GM20000 (cell line): ENCODE results near the gene CNPY4.

Experiments used
- DNase-seq: peaks from one replicate; pipeline ENCODE4 v3.0.0; 2012; ENCODE audit warnings: low spot score
- TF ChIP-seq, protein P1 (sequence below): IDR thresholded peaks from 2 replicates; pipeline ENCODE4 v1.5.1; 2012; ENCODE audit warnings: mild to moderate bottlenecking, control low read depth; ENCODE audit errors: extremely low read depth, missing control alignments

The CNPY4 gene

DNA sequence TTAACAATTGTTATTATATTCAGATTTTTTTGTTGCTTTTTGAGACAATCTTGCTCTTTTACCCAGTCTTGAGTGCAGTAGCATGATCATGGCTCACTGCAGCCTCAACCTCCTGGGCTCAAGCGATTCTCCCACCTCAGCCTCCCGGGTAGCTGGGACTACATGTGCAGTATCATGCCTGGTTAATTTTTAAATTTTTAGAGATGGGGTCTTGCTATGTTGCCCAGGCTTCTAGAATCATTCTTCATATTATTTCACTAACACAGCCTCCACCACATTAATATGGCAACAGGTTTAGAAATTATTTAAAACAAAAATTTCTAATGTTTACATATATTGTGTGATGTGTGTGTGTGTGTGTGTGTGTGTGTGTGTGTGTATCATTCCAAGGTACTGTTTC lies 27.8 kb downstream of the CNPY4 start:
- TF ChIP-seq, protein P1, sequence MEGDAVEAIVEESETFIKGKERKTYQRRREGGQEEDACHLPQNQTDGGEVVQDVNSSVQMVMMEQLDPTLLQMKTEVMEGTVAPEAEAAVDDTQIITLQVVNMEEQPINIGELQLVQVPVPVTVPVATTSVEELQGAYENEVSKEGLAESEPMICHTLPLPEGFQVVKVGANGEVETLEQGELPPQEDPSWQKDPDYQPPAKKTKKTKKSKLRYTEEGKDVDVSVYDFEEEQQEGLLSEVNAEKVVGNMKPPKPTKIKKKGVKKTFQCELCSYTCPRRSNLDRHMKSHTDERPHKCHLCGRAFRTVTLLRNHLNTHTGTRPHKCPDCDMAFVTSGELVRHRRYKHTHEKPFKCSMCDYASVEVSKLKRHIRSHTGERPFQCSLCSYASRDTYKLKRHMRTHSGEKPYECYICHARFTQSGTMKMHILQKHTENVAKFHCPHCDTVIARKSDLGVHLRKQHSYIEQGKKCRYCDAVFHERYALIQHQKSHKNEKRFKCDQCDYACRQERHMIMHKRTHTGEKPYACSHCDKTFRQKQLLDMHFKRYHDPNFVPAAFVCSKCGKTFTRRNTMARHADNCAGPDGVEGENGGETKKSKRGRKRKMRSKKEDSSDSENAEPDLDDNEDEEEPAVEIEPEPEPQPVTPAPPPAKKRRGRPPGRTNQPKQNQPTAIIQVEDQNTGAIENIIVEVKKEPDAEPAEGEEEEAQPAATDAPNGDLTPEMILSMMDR, result no peak
- no peak for DNase-seq

DNA sequence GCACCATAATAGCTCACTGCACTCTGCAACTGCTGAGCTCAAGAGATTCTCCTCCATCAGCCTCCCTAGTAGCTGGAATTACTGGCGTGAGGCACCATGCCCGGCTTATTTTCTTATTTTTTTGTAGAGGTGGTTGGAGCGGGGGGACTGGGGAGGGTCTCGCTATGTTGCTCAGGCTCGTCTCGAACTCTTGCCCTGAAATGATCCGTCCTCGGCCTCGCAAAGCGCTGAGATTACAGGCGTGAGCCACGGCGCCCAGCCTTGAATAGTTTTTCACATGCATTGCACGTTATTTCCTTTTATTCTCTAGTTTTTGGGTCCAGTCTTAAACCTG lies 28.8 kb downstream of the CNPY4 start:
- TF ChIP-seq, protein P1, result no peak
- no peak for DNase-seq

DNA sequence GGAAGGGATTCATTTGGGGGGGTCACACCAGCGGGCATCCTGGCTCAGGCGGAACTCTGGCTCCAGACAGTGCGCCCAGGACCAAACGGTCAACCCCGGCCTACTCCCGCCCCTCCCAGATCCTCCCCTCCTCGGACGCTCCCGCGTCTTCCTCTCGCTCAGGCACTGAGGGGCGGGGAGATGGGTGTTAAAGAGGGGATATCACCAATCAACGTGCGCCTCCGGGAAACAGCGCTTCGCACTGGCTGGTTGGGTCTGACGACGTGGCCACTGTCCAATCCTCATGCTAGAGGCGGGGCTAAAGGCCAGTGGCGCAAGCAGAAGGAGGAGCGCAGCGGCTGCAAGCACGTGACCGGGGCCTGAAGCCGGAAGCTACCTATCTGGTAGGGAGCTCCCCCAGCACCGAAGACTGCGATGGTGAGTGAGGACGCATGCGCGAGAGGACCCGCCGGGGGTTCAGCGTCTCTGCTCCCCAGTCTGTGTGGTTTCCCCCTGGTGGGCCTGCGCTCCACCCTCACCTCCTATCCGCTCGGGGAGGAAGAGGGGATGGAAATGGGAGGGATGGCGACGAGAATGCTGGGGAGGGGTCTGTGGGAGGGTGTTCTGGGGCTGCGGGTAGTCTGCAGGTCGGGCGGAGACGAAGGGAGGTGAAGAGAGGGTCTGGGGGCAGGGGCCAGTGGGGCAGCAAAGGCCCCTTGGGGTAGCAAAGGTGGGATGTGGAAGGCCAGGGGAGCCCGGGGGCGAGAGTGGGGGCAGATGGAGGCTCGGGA lies 29.3 kb downstream of the CNPY4 start, which contains the start of gene LAMTOR4:
Gene LAMTOR4, plus strand, starts transcription at position 360 of the 770 bp plus-strand sequence. Its CDS starts 55 bp downstream, at position 415.
- TF ChIP-seq, protein P1, result no peak
- peak; percentile 96 for DNase-seq

DNA sequence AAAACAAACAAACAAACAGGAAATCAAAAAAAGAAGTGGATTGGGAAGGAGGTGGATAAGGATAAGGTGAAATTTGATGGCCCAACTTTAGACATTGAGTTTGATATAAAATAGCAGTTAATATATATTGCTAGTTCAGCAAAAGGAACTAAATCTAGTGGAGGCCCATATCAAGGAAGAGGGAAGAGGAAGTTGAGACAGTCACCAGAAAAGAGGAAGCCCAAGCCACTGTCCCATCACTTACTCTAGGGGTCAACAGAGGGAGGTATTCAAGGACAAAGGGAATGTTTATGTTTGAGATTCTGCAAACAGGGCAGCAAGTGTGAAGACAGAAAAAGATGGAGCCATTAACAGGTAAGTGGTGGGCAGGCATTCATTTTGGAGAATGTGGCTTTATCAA lies 33.0 kb downstream of the CNPY4 start:
- peak; percentile 7 for DNase-seq
- TF ChIP-seq, protein P1, result no peak

DNA sequence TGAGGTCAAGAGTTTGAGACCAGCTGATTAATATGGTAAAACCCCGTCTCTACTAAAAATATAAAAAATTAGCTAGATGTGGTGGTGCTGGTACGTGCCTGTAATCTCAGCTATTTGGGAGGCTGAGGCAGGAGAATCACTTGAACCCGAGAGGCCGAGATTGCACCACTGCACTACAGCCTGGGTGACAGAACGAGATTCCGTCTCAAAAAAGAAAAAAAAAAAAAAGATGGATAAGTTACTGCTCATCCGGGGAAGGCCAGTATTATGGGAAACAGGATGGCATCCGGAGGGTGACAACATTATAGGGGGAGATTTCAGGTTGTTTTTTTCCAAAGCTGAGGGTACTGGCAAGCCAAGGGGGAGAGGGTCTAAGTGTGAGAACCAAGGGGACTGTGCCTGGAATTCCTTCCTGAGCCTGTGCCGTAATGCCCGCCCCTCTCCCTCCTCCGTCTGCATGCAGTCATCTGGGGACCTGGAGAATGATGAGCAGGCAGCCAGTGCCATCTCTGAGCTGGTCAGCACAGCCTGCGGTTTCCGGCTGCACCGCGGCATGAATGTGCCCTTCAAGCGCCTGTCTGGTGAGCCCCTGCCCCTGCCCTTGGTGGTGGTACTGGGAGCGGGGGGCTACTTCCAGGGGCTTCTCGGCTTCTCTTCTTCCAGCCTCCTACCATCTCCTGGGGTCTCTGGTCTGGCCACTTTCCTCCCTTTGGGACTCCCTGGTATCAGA lies 33.7 kb downstream of the CNPY4 start:
- TF ChIP-seq, protein P1, result no peak
- DNase-seq, result no peak

DNA sequence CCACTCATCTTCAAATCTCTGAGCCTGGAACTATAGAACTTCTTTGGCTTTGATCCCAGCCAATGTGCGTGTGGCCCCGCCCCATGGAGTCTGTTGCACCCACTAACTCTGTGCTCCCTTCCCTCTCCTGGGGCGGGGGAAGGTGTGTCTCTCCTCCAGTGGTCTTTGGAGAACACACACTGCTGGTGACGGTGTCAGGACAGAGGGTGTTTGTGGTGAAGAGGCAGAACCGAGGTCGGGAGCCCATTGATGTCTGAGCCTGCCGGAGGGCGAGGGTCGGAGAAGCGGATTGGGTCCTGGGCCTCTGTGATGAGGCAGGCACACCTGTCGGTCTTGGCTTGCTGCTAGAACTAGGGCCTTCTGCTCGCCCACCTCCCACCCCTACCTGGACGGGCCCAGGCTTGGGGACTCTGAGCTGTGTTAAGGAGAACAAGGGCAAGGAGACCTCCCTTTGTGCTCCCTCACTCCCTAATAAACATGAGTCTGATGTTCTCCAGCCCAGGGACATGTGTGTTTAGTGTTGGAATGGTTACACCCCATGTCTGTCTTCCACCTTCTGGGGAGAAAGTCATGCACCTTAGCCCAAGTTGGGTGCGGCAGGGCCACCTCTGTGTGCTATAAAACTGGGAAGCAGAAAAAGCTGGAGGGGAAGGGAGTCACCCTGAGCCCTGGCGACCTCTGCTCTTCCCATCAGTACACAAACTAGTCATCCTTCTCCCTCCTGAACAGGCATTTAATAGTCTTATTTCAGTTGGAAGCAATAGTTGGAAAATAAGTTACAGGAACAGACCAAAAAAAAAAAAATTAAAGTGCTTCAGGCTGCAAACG lies 34.5 kb downstream of the CNPY4 start:
- TF ChIP-seq, protein P1, result no peak
- no peak for DNase-seq
